ENCODE results near the gene ZNF22.

Gene ZNF22

GRCh38 chr10:44994752-44995530 is 5.8 kb upstream of the ZNF22 start:
- no peak for TF ChIP-seq POLR2AphosphoS5 (IDR thresholded peaks at IDR 0.05; ENCODE audit: low read depth, low read length)
- no peak for TF ChIP-seq TAF1 (IDR thresholded peaks at IDR 0.05; ENCODE audit: borderline replicate concordance, low read depth, low read length)
- TF ChIP-seq POLR2A (IDR thresholded peaks at IDR 0.05; ENCODE audit: low read depth, low read length): no peak
- DNase-seq (ENCODE audit: insufficient read length) (no peak), FAIRE-seq (no peak)

- TF ChIP-seq TAF1 (IDR thresholded peaks at IDR 0.05; ENCODE audit: borderline replicate concordance, low read depth, low read length) (no peak), POLR2A (IDR thresholded peaks at IDR 0.05; ENCODE audit: low read depth, low read length) (no peak), POLR2AphosphoS5 (IDR thresholded peaks at IDR 0.05; ENCODE audit: low read depth, low read length) (no peak)
- FAIRE-seq: no peak
- DNase-seq (ENCODE audit: insufficient read length): no peak
Observed at GRCh38 chr10:44995581-44995913, 5.2 kb upstream of the ZNF22 start.

DNA sequence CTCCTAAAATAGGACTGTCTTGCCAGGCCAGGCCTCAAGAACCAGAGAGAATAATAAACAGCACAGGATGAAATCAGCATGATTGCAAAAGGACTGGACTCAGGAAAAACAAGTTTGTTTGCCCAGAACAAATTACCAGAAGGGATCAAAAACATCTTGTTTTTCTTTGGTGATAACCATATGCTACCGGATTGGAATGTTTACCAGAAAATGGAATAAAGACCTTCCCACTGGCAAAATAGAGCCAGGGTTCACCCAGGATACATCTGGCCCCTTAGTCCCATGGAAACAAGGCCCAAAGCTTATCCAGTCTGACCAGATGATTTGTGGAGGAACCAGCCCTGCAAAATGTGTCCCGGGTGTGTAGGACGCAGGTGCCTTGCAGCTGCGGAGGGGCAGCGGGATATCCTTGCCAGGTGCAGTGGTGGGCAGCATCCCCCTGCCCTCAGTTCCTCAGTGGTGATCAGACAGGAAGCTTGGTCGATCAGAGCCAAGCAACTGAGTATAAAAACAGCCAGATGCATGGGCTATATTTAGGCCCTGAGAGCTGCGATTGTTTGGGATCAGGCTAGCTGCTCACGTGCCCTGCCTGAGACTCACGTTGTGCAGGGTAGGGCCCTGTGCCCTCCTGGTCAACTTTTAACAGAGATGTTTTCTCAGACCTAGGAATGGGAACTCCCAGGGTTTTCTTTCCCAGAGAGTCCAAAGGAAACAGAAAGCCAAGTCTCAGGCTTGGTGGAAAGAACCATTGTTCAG is 4.6 kb upstream of the ZNF22 start:
- FAIRE-seq (no peak), DNase-seq (ENCODE audit: insufficient read length) (no peak)
- TF ChIP-seq POLR2AphosphoS5 (IDR thresholded peaks at IDR 0.05; ENCODE audit: low read depth, low read length) (no peak), POLR2A (IDR thresholded peaks at IDR 0.05; ENCODE audit: low read depth, low read length) (no peak), TAF1 (IDR thresholded peaks at IDR 0.05; ENCODE audit: borderline replicate concordance, low read depth, low read length) (no peak)

GRCh38 chr10:44997105-44997748 is 3.5 kb upstream of the ZNF22 start:
- no peak for FAIRE-seq
- DNase-seq (ENCODE audit: insufficient read length): no peak
- TF ChIP-seq TAF1 (IDR thresholded peaks at IDR 0.05; ENCODE audit: borderline replicate concordance, low read depth, low read length) (no peak), POLR2AphosphoS5 (IDR thresholded peaks at IDR 0.05; ENCODE audit: low read depth, low read length) (no peak), POLR2A (IDR thresholded peaks at IDR 0.05; ENCODE audit: low read depth, low read length) (no peak)

DNA sequence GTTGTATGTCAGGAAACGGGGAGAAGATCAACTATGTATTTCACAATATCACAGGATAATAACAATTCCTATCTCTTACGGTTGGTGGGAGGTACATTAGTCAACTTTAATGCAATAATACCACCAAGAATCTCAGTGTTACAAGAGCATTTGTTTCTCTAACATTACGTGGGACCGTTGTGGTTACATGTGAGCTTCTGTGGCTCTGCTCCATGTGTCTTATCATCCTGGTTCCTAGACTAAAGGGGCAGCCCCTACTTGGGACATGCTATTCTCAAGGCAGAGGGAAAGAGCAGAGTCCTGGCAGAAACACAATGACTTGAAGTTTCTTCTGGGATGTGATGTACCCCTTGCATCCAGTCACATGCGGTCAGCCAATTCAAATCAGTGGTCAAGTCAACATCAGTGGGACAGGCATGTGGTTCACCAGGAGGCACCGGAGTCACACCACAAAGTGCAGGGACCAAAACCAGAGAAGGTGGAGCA is 2.5 kb upstream of the ZNF22 start:
- FAIRE-seq: no peak
- TF ChIP-seq TAF1 (IDR thresholded peaks at IDR 0.05; ENCODE audit: borderline replicate concordance, low read depth, low read length) (no peak), POLR2A (IDR thresholded peaks at IDR 0.05; ENCODE audit: low read depth, low read length) (no peak)
- DNase-seq (ENCODE audit: insufficient read length): no peak

- FAIRE-seq (peak; percentile 42), DNase-seq (ENCODE audit: insufficient read length) (no peak)
- TF ChIP-seq POLR2AphosphoS5 (IDR thresholded peaks at IDR 0.05; ENCODE audit: low read depth, low read length): no peak
- no peak for TF ChIP-seq TAF1 (IDR thresholded peaks at IDR 0.05; ENCODE audit: borderline replicate concordance, low read depth, low read length)
- no peak for TF ChIP-seq POLR2A (IDR thresholded peaks at IDR 0.05; ENCODE audit: low read depth, low read length)
Observed at GRCh38 chr10:45000138-45000751, 478 bp upstream of the ZNF22 start.

- DNase-seq (ENCODE audit: insufficient read length) (no peak), FAIRE-seq (peak; percentile 48)
- TF ChIP-seq POLR2A (IDR thresholded peaks at IDR 0.05; ENCODE audit: low read depth, low read length): no peak
- TF ChIP-seq POLR2AphosphoS5 (IDR thresholded peaks at IDR 0.05; ENCODE audit: low read depth, low read length): no peak; the same call in 1 of the 2 replicates
- TF ChIP-seq TAF1 (IDR thresholded peaks at IDR 0.05; ENCODE audit: borderline replicate concordance, low read depth, low read length): no peak
Observed at GRCh38 chr10:45001381-45002148, 842 bp downstream of the ZNF22 start.

DNA sequence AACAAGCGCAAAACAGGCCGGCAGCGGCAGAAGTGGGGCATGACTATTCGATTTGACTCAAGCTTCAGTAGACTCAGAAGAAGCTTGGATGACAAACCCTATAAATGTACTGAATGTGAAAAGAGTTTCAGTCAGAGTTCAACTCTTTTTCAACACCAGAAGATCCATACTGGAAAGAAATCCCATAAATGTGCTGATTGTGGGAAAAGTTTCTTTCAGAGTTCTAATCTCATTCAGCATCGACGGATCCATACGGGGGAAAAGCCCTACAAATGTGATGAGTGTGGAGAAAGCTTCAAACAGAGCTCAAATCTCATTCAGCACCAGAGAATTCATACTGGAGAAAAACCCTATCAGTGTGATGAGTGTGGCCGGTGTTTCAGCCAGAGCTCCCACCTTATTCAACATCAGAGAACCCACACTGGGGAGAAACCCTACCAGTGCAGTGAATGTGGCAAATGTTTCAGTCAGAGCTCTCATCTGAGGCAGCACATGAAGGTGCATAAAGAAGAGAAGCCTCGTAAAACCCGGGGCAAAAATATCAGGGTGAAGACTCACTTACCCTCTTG is 2.8 kb downstream of the ZNF22 start:
- TF ChIP-seq POLR2A (IDR thresholded peaks at IDR 0.05; ENCODE audit: low read depth, low read length) (no peak), TAF1 (IDR thresholded peaks at IDR 0.05; ENCODE audit: borderline replicate concordance, low read depth, low read length) (no peak), POLR2AphosphoS5 (IDR thresholded peaks at IDR 0.05; ENCODE audit: low read depth, low read length) (no peak)

GRCh38 chr10:45004661-45005060 is 3.9 kb downstream of the ZNF22 start:
- DNase-seq (ENCODE audit: insufficient read length) (no peak), FAIRE-seq (no peak)
- TF ChIP-seq POLR2A (IDR thresholded peaks at IDR 0.05; ENCODE audit: low read depth, low read length): no peak
- TF ChIP-seq TAF1 (IDR thresholded peaks at IDR 0.05; ENCODE audit: borderline replicate concordance, low read depth, low read length): no peak
- TF ChIP-seq POLR2AphosphoS5 (IDR thresholded peaks at IDR 0.05; ENCODE audit: low read depth, low read length): no peak

More for the DNA sequence above, 2.8 kb downstream of the ZNF22 start:
- DNase-seq (ENCODE audit: insufficient read length): no peak
- no peak for FAIRE-seq

- no peak for FAIRE-seq
- TF ChIP-seq TAF1 (IDR thresholded peaks at IDR 0.05; ENCODE audit: borderline replicate concordance, low read depth, low read length) (no peak), POLR2AphosphoS5 (IDR thresholded peaks at IDR 0.05; ENCODE audit: low read depth, low read length) (no peak), POLR2A (IDR thresholded peaks at IDR 0.05; ENCODE audit: low read depth, low read length) (no peak)
- no peak for DNase-seq (ENCODE audit: insufficient read length)
Observed at GRCh38 chr10:45005284-45005683, 4.6 kb downstream of the ZNF22 start.

Measured in GM12892 (cell line).